A549 (cell line): ENCODE measurements around the gene TGIF1. TPM values are rescaled to one million over a fixed set of nuclear protein-coding genes. Genes with fewer than 3 reads are reported as not detected.

Source experiments
- ATAC-seq, 2 experiments: fragments of 200-7000 bp in 1 of 2; fragments of >200 bp in 1 of 2; cut with Nextera tagmentation in 1 of 2; cut with Tn5 transposase in 1 of 2; 3 replicates each; pipeline versions ENCODE4 v1.8.0 to v1.9.1; 2018 to 2020; ENCODE audit warnings: mild to moderate bottlenecking in 1 of 2, moderate library complexity in 1 of 2
- CTCF ChIA-PET: fragments of 300-600 bp; sonication (Branson Sonifier 250); formaldehyde crosslinking; extraction: SDS; loops from one replicate; lab custom pipeline; 2021; ENCODE audit warnings: antibody characterized with exemption, inconsistent platforms; lab: Yijun Ruan, JAX
- POLR2A ChIA-PET: fragments of 350-600 bp; formaldehyde crosslinking; extraction: SDS; loops from one replicate; lab custom pipeline; 2021; ENCODE audit warnings: antibody characterized with exemption, inconsistent platforms; lab: Yijun Ruan, JAX
- DNase-seq, 2 experiments: peaks; one replicate each; pipeline versions ENCODE4 v3.0.0 to v3.0.0-alpha.2; 2011 to 2016; ENCODE audit warnings: low read depth in 1 of 2, low spot score in 1 of 2
- FAIRE-seq: peaks from 2 replicates; lab custom pipeline; 2011; peaks lifted over from hg19 to GRCh38; lab: Jason Lieb, UNC
- H3K27ac ChIP-seq, 2 experiments: fragments of >200 bp; sonication (Bioruptor Twin); formaldehyde crosslinking; 3 replicates each; pipeline ENCODE4 v1.5.1; 2016 to 2017
- H3K4me1 ChIP-seq: fragments of >200 bp; sonication (Bioruptor Twin); formaldehyde crosslinking; 3 replicates; pipeline ENCODE4 v1.6.1; 2016
- H3K4me2 ChIP-seq: fragments of >200 bp; sonication (Bioruptor Twin); formaldehyde crosslinking; 3 replicates; pipeline ENCODE4 v1.6.1; 2016
- H3K4me3 ChIP-seq: fragments of >200 bp; sonication (Bioruptor Twin); formaldehyde crosslinking; 3 replicates; pipeline ENCODE4 v1.5.1; 2016
- H3K9me3 ChIP-seq: fragments of >200 bp; sonication (Bioruptor Twin); formaldehyde crosslinking; 3 replicates; pipeline ENCODE4 v1.6.1; 2016
- CBX2 ChIP-seq: fragments of 200-600 bp; sonication (generic); IDR thresholded peaks from 2 replicates; pipeline ENCODE4 v1.6.1; 2016; ENCODE audit warnings: low read depth, mild to moderate bottlenecking, borderline replicate concordance
- CBX8 ChIP-seq: fragments of 200-600 bp; sonication (generic); IDR thresholded peaks from 2 replicates; pipeline ENCODE4 v1.6.1; 2016
- EHMT2 ChIP-seq: fragments of 200-600 bp; sonication (generic); IDR thresholded peaks from 2 replicates; pipeline ENCODE4 v1.6.1; 2016; ENCODE audit warnings: antibody characterized with exemption, low read depth, mild to moderate bottlenecking, moderate library complexity
- ELK1 ChIP-seq: fragments of 150-350 bp; IDR thresholded peaks from 2 replicates; pipeline ENCODE4 v1.6.1; 2014; ENCODE audit warnings: low read depth, mild to moderate bottlenecking, low read length
- GATA3 ChIP-seq: IDR thresholded peaks from 2 replicates; pipeline ENCODE4 v1.6.1; 2012; ENCODE audit warnings: borderline replicate concordance
- HDAC2 ChIP-seq: fragments of 200-600 bp; sonication (generic); IDR thresholded peaks from 2 replicates; pipeline ENCODE4 v1.6.1; 2016
- HES2 ChIP-seq: fragments of >200 bp; sonication (Bioruptor Twin); formaldehyde crosslinking; IDR thresholded peaks from 2 replicates; pipeline ENCODE4 v1.6.1; 2016
- HEYL ChIP-seq: fragments of 250-450 bp; sonication (Bioruptor Pico); IDR thresholded peaks from 2 replicates; pipeline ENCODE4 v1.8.0; 2021; ENCODE audit warnings: mild to moderate bottlenecking, moderate library complexity
- HMGXB4 ChIP-seq: fragments of 250-450 bp; sonication (Bioruptor Pico); IDR thresholded peaks from 2 replicates; pipeline ENCODE4 v1.5.0; 2021; ENCODE audit warnings: mild to moderate bottlenecking, moderate library complexity, borderline replicate concordance
- HOXA7 ChIP-seq: fragments of 250-450 bp; sonication (Bioruptor Pico); IDR thresholded peaks from 2 replicates; pipeline ENCODE4 v1.5.0; 2020; ENCODE audit warnings: mild to moderate bottlenecking, moderate library complexity
- JUN ChIP-seq, 2 experiments: fragments of >200 bp; sonication (Bioruptor Twin); formaldehyde crosslinking; IDR thresholded peaks; 2 replicates in 1 of 2; 3 replicates in 1 of 2; pipeline ENCODE4 v1.6.1; 2016 to 2017
- KDM1A ChIP-seq: fragments of 200-600 bp; sonication (generic); IDR thresholded peaks from 2 replicates; pipeline ENCODE4 v1.6.1; 2016; ENCODE audit warnings: low read depth, mild to moderate bottlenecking
- MAFK ChIP-seq: fragments of 450-650 bp; IDR thresholded peaks from 2 replicates; pipeline ENCODE4 v1.6.1; 2014; ENCODE audit not compliant: partially characterized antibody
- MAZ ChIP-seq: fragments of 150-350 bp; IDR thresholded peaks from 2 replicates; pipeline ENCODE4 v1.6.1; 2014; ENCODE audit warnings: antibody characterized with exemption, low read depth, low read length, borderline replicate concordance
- NR3C1 ChIP-seq: fragments of >200 bp; sonication (Bioruptor Twin); formaldehyde crosslinking; IDR thresholded peaks from 3 replicates; pipeline ENCODE4 v1.6.1; 2017
- PBX3 ChIP-seq: IDR thresholded peaks from 2 replicates; pipeline ENCODE4 v1.6.1; 2012
- POLR2A ChIP-seq: IDR thresholded peaks from 2 replicates; pipeline ENCODE4 v1.6.1; 2012; ENCODE audit warnings: mild to moderate bottlenecking, low read length
- POLR2AphosphoS2 ChIP-seq: conservative IDR thresholded peaks from 2 replicates; pipeline ENCODE4 v1.6.1; 2012; ENCODE audit warnings: low read length, improper control_type of control experiment, inconsistent platforms
- RAD21 ChIP-seq, 2 experiments: fragments of >200 bp in 1 of 2; sonication (Bioruptor Twin) in 1 of 2; formaldehyde crosslinking in 1 of 2; IDR thresholded peaks in 1 of 2; conservative IDR thresholded peaks in 1 of 2; 2 replicates in 1 of 2; 3 replicates in 1 of 2; pipeline ENCODE4 v1.6.1; 2012 to 2018; ENCODE audit warnings: inconsistent platforms in 1 of 2
- REST ChIP-seq: fragments of 200-600 bp; sonication (generic); IDR thresholded peaks from 2 replicates; pipeline ENCODE4 v1.6.1; 2016; ENCODE audit warnings: antibody characterized with exemption, mild to moderate bottlenecking, moderate library complexity
- SREBF2 ChIP-seq: fragments of 450-650 bp; IDR thresholded peaks from 2 replicates; pipeline ENCODE4 v1.6.1; 2014; ENCODE audit warnings: mild to moderate bottlenecking, moderate library complexity
- USF2 ChIP-seq: fragments of 450-650 bp; IDR thresholded peaks from 2 replicates; pipeline ENCODE4 v1.6.1; 2014; ENCODE audit warnings: antibody characterized with exemption
- WGBS: methylation state at CpG from one replicate; pipeline ENCODE4 v1.1.6; 2017; ENCODE audit errors: missing lambda C conversion rate; 5-methylcytosine and 5-hydroxymethylcytosine counted together
- polyA plus RNA-seq, 4 experiments: library from polyadenylated mRNA; depleted of rRNA in 3 of 4; stranded (reverse); fragments of >200 nt; fragmentation: RNase III in 1 of 4; extraction: RNeasy Plus Mini Kit Qiagen cat#74134 plus additional on column Dnase treatment in 1 of 4; gene quantifications; 2 replicates in 3 of 4; 3 replicates in 1 of 4; pipeline ENCODE4 v1.2.3, GENCODE V29; 2011 to 2017

Gene TGIF1
- polyA plus RNA-seq, 2 of the 4 experiments (the other 2 are of a cell fraction): 160 to 174 TPM

- no peak overlapping the region for H3K4me3 ChIP-seq
- 90% methylated on average over 9 of the region's 9 CpGs for WGBS
- H3K4me2 ChIP-seq: no peak overlapping the region
- H3K27ac ChIP-seq: no peak overlapping the region
- ChIA-PET POLR2A (no interaction called here), CTCF (interaction anchor here (0.7 to 0.9 kb wide), 2 partner anchors 11 to 36 kb away, joined by 3 read pairs; no protein-coding TSS in a partner anchor)
- DNase-seq (no peak), FAIRE-seq (no peak), ATAC-seq (no peak)
- H3K9me3 ChIP-seq: no peaks in the 10 kb centered on the region
- no peaks in the 10 kb centered on the region for H3K4me1 ChIP-seq
- no peak for TF ChIP-seq USF2
- no peak for TF ChIP-seq POLR2A
- no peak for TF ChIP-seq RAD21 (conservative IDR thresholded peaks at IDR 0.05 in 1 of 2, IDR thresholded peaks at IDR 0.05 in 1 of 2)
- no peak for TF ChIP-seq PBX3
- no peak for TF ChIP-seq MAZ
- no peak for TF ChIP-seq HDAC2
- no peak for TF ChIP-seq SREBF2
- no peak for TF ChIP-seq HEYL
- TF ChIP-seq JUN (IDR thresholded peaks at IDR 0.05): no peak
- no peak for TF ChIP-seq POLR2AphosphoS2
- no peak for TF ChIP-seq REST
- TF ChIP-seq CBX2: no peak
- TF ChIP-seq HES2: no peak
- TF ChIP-seq MAFK: no peak
- TF ChIP-seq KDM1A: no peak
These were observed 43.7 kb downstream of the TGIF1 start for GRCh38 chr18:3493501-3494244.

GRCh38 chr18:3494245-3494526 is 44.2 kb downstream of the TGIF1 start:
- Histone ChIP-seq H3K27ac (no peak overlapping the region), H3K4me3 (no peak overlapping the region), H3K9me3 (no peaks in the 10 kb centered on the region), H3K4me2 (no peak overlapping the region), H3K4me1 (no peaks in the 10 kb centered on the region)
- ChIA-PET POLR2A (no interaction called here), CTCF (interaction anchor here (0.7 kb wide), 1 partner anchor 35 kb away, joined by 3 read pairs; no protein-coding TSS in a partner anchor)
- FAIRE-seq (no peak), ATAC-seq (no peak), DNase-seq (no peak)
- WGBS: 78% methylated on average over 4 of the region's 4 CpGs
- TF ChIP-seq REST (no peak), HEYL (no peak), HOXA7 (no peak), ELK1 (no peak), CBX8 (no peak), HMGXB4 (CRISPR knock-in tag) (no peak), GATA3 (no peak), EHMT2 (no peak), NR3C1 (no peak), JUN (IDR thresholded peaks at IDR 0.05) (no peak), PBX3 (no peak), CBX2 (no peak), MAFK (no peak)
